ENCODE results near the gene AIP. TPM values are rescaled to one million over a fixed set of nuclear protein-coding genes. Genes with fewer than 3 reads are reported as not detected.

The AIP gene
- total and polyA plus RNA-seq, 2 of the 8 experiments (the other 6 are each of a cell fraction or from before 2014, with no cell fraction given) = 29.8 to 54.4 TPM

DNA sequence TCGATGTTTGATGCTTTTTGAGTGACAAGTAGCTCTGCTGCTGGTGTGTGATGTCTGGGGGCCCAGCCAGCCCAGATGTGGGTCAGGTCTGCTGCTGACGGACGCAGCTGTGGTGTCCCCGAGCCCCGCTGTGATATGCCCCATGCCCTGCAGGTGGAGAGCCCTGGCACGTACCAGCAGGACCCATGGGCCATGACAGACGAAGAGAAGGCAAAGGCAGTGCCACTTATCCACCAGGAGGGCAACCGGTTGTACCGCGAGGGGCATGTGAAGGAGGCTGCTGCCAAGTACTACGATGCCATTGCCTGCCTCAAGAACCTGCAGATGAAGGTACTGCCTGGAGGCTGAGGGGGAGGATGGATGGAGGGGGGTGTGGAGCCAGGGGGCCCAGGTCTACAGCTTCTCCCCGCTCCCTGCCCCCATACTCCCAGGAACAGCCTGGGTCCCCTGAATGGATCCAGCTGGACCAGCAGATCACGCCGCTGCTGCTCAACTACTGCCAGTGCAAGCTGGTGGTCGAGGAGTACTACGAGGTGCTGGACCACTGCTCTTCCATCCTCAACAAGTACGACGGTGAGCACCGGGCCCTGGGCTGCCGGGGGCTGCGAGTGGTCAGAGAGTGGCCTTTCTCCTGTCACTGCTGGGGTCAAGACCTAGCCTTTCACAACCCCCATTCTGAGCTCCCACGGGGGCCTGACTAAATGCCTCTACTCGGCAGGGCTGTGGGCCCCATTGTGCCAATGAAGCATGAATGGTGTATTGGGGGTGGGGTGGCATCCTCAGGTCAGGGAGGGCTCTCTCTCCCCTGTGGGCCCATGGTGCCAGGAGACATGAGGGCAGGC is 7.3 kb downstream of the AIP start (continued):
- TF ChIP-seq, protein P1, sequence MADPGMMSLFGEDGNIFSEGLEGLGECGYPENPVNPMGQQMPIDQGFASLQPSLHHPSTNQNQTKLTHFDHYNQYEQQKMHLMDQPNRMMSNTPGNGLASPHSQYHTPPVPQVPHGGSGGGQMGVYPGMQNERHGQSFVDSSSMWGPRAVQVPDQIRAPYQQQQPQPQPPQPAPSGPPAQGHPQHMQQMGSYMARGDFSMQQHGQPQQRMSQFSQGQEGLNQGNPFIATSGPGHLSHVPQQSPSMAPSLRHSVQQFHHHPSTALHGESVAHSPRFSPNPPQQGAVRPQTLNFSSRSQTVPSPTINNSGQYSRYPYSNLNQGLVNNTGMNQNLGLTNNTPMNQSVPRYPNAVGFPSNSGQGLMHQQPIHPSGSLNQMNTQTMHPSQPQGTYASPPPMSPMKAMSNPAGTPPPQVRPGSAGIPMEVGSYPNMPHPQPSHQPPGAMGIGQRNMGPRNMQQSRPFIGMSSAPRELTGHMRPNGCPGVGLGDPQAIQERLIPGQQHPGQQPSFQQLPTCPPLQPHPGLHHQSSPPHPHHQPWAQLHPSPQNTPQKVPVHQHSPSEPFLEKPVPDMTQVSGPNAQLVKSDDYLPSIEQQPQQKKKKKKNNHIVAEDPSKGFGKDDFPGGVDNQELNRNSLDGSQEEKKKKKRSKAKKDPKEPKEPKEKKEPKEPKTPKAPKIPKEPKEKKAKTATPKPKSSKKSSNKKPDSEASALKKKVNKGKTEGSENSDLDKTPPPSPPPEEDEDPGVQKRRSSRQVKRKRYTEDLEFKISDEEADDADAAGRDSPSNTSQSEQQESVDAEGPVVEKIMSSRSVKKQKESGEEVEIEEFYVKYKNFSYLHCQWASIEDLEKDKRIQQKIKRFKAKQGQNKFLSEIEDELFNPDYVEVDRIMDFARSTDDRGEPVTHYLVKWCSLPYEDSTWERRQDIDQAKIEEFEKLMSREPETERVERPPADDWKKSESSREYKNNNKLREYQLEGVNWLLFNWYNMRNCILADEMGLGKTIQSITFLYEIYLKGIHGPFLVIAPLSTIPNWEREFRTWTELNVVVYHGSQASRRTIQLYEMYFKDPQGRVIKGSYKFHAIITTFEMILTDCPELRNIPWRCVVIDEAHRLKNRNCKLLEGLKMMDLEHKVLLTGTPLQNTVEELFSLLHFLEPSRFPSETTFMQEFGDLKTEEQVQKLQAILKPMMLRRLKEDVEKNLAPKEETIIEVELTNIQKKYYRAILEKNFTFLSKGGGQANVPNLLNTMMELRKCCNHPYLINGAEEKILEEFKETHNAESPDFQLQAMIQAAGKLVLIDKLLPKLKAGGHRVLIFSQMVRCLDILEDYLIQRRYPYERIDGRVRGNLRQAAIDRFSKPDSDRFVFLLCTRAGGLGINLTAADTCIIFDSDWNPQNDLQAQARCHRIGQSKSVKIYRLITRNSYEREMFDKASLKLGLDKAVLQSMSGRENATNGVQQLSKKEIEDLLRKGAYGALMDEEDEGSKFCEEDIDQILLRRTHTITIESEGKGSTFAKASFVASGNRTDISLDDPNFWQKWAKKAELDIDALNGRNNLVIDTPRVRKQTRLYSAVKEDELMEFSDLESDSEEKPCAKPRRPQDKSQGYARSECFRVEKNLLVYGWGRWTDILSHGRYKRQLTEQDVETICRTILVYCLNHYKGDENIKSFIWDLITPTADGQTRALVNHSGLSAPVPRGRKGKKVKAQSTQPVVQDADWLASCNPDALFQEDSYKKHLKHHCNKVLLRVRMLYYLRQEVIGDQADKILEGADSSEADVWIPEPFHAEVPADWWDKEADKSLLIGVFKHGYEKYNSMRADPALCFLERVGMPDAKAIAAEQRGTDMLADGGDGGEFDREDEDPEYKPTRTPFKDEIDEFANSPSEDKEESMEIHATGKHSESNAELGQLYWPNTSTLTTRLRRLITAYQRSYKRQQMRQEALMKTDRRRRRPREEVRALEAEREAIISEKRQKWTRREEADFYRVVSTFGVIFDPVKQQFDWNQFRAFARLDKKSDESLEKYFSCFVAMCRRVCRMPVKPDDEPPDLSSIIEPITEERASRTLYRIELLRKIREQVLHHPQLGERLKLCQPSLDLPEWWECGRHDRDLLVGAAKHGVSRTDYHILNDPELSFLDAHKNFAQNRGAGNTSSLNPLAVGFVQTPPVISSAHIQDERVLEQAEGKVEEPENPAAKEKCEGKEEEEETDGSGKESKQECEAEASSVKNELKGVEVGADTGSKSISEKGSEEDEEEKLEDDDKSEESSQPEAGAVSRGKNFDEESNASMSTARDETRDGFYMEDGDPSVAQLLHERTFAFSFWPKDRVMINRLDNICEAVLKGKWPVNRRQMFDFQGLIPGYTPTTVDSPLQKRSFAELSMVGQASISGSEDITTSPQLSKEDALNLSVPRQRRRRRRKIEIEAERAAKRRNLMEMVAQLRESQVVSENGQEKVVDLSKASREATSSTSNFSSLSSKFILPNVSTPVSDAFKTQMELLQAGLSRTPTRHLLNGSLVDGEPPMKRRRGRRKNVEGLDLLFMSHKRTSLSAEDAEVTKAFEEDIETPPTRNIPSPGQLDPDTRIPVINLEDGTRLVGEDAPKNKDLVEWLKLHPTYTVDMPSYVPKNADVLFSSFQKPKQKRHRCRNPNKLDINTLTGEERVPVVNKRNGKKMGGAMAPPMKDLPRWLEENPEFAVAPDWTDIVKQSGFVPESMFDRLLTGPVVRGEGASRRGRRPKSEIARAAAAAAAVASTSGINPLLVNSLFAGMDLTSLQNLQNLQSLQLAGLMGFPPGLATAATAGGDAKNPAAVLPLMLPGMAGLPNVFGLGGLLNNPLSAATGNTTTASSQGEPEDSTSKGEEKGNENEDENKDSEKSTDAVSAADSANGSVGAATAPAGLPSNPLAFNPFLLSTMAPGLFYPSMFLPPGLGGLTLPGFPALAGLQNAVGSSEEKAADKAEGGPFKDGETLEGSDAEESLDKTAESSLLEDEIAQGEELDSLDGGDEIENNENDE (IDR thresholded peaks at IDR 0.05; ENCODE audit: insufficient replicate concordance, low read length) = no peak
- TF ChIP-seq SP2 (IDR thresholded peaks at IDR 0.05; ENCODE audit: low read length) = no peak
- TF ChIP-seq ZNF274 (IDR thresholded peaks at IDR 0.05; ENCODE audit: borderline replicate concordance, extremely low read depth, low read length) = no peak
- TF ChIP-seq, protein P2, sequence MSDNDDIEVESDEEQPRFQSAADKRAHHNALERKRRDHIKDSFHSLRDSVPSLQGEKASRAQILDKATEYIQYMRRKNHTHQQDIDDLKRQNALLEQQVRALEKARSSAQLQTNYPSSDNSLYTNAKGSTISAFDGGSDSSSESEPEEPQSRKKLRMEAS (IDR thresholded peaks at IDR 0.05) = no peak

All from H1 (cell line).